NCI-H146 (cell line): ENCODE results near the gene CELF4.
"Not testable (repeated sequence)": the region's sequence is repeated elsewhere in the genome, so short reads cannot be mapped to it uniquely, and the experiment has no call there.

Experiments used
- DNase-seq: peaks from one replicate; lab custom pipeline; 2025; lab: John Stamatoyannopoulos, UW

The CELF4 gene

GRCh38 chr18:37467002-37467662, 98.5 kb downstream of the CELF4 start:
- DNase-seq, result no peak

- peak; percentile 12 for DNase-seq
Observed at GRCh38 chr18:37465958-37466357, 99.6 kb downstream of the CELF4 start.

GRCh38 chr18:37464257-37464656, 101.3 kb downstream of the CELF4 start:
- no peak for DNase-seq

- DNase-seq, result not testable (repeated sequence)
Observed at GRCh38 chr18:37461329-37461728, 104.3 kb downstream of the CELF4 start.

GRCh38 chr18:37460604-37461003, 105.0 kb downstream of the CELF4 start:
- DNase-seq, result peak; percentile 82

- no peak for DNase-seq
Observed at GRCh38 chr18:37458697-37459096, 106.9 kb downstream of the CELF4 start.

- DNase-seq, result no peak
Observed at GRCh38 chr18:37457753-37458152, 107.8 kb downstream of the CELF4 start.

- DNase-seq, result no peak
Observed at GRCh38 chr18:37457341-37457740, 108.3 kb downstream of the CELF4 start.

- DNase-seq, result no peak
Observed at GRCh38 chr18:37456873-37457272, 108.7 kb downstream of the CELF4 start.

- no peak for DNase-seq
Observed at GRCh38 chr18:37456395-37456794, 109.2 kb downstream of the CELF4 start.

GRCh38 chr18:37453752-37454151, 111.8 kb downstream of the CELF4 start:
- DNase-seq, result no peak

- DNase-seq, result no peak
Observed at GRCh38 chr18:37452682-37453385, 112.8 kb downstream of the CELF4 start.

GRCh38 chr18:37452015-37452414, 113.6 kb downstream of the CELF4 start:
- peak; percentile 54 for DNase-seq

GRCh38 chr18:37451239-37451825, 114.3 kb downstream of the CELF4 start:
- DNase-seq, result no peak

- DNase-seq, result peak; percentile 99
Observed at GRCh38 chr18:37450434-37451132, 115.0 kb downstream of the CELF4 start.

GRCh38 chr18:37449618-37450017, 116.0 kb downstream of the CELF4 start:
- no peak for DNase-seq

- DNase-seq, result no peak
Observed at GRCh38 chr18:37448946-37449345, 116.7 kb downstream of the CELF4 start.

GRCh38 chr18:37447962-37448888, 117.4 kb downstream of the CELF4 start:
- no peak for DNase-seq

- no peak for DNase-seq
Observed at GRCh38 chr18:37445836-37446235, 119.8 kb downstream of the CELF4 start.

- peak; percentile 28 for DNase-seq
Observed at GRCh38 chr18:37445368-37445767, 120.2 kb downstream of the CELF4 start.

- peak; percentile 13 for DNase-seq
Observed at GRCh38 chr18:37443325-37444055, 122.1 kb downstream of the CELF4 start.
